GM18505 (cell line): Measurements from ENCODE around the gene MLXIP.

Source experiments
- ATAC-seq: cut with Tn5 transposase; IDR thresholded peaks from one replicate; pipeline ENCODE4 v1.9.1; 2021; ENCODE audit not compliant: unreplicated experiment
- POLR2A ChIP-seq: IDR thresholded peaks from 4 replicates; pipeline ENCODE4 v1.6.1; 2011; ENCODE audit warnings: borderline replicate concordance; ENCODE audit not compliant: insufficient read depth, insufficient read length; ENCODE audit errors: extremely low read depth

MLXIP gene

DNA sequence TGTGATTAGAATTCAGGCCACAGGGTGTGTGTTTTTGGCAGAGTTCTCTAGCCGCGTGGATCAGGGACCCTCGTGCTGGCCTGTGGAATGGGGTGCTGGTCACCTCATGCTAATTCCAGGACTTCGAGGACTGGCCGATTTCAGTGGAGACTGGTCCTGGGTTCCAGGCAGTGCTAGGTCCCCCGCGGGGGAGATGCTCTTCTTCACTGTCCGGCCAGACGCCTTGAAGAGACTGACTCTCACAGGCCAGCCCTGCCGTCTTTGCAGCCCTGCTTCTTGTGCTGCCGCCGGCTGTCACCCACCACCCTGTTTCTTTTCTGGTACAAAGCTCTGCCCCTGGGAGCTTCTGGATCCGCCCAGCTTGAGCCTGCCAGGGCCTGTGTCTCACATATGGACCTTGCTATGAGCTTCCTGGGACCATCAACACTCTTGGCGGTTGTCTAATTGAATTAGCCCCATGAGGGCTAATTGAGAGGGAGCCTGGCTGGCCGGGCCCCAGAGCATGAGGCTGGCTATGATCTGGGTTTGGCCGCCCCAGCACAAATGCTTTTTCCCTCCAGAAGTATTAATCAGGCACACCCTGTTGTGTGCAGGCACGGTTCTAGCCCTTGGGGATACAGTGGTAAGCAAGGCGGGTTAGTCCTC is 8.2 kb downstream of the MLXIP start:
- TF ChIP-seq POLR2A, result no peak
- ATAC-seq, result no peak

DNA sequence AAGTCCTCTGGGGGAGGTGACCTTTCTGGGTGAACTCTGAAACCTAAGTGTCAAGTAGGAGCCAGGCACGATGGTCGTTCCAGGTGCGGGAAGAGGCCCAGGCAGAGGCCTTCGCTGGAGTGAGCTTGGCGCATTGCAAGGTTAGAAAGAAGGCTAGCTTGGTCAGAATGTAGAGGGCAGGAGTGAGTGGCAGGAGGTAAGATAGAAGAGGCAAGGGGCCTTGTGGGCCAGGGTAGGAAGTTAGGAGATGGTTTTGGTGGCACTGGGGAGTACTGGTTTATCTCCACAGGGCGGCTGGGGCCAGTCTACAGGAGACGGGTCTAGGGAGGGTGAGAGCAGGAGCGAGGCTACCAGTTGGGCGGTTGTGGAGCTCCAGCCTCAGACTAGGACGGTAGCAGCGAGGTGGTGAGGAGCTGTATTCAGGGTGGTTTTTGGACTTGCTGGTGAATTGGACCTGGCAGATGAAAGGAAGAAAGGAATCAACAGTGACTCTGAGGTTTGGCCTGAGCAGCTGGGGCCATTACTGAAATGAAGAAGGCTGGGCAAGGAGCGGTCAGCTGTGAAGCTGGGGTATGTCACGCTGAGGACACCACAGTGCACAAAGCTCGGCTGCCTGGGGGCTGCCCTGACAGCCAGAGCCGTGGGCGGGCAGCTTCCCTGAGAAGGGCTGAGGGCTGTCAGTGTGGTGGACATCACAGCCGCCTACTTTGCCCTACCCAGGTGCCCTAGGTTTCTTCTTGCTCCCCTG is 9.0 kb downstream of the MLXIP start:
- no peak for ATAC-seq
- TF ChIP-seq POLR2A, result no peak

DNA sequence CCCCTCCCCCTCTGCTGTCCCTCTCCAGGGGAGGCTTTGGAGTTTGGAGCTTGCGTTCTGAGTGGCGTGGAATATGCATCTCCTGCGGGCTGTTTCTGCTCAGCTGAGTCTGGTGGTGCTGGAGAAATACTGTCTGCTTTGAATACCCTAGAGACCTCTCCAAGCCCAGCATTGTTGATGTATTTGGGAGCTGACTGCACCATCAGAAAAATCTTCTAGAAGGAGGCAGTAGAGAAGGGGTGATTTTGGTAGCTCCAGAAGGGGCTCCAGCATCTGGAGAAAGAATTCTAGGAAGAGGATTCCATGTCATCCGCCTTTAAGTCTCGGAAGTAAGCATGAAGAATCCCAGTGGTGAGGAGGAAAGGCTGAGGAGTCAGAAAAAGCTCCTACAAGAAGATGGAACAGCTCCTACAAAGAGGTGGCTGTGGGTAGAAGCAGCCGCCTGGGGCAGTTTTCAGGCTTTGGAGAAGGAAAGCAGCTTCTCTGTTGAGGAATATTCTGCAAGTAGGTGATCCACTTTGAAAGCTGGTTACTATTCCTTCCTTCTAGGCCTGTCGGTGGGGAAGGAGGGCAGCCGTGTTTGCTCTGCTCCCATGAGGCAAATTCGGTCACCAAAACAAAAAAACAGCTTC is 9.7 kb downstream of the MLXIP start:
- ATAC-seq, result no peak
- no peak for TF ChIP-seq POLR2A

DNA sequence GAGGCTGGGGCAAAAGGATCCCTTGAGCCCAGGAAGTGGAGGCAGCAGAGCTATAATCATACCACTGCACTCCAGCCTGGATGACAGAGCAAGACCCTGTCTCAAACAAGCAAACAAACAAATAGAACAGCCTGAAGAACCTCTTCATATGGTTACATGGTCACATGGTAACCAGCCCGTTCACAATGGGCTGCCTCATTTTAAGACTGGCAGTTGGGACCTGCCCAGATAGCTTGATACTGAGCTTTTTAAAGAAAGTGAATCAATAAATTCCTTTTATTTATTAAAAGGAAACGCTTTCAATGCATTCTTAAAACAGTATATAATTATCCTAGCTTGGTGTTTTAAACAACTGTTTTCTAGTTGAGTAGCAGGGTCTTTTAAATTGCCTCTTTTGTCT is 10.5 kb downstream of the MLXIP start:
- TF ChIP-seq POLR2A, result no peak
- ATAC-seq, result no peak

DNA sequence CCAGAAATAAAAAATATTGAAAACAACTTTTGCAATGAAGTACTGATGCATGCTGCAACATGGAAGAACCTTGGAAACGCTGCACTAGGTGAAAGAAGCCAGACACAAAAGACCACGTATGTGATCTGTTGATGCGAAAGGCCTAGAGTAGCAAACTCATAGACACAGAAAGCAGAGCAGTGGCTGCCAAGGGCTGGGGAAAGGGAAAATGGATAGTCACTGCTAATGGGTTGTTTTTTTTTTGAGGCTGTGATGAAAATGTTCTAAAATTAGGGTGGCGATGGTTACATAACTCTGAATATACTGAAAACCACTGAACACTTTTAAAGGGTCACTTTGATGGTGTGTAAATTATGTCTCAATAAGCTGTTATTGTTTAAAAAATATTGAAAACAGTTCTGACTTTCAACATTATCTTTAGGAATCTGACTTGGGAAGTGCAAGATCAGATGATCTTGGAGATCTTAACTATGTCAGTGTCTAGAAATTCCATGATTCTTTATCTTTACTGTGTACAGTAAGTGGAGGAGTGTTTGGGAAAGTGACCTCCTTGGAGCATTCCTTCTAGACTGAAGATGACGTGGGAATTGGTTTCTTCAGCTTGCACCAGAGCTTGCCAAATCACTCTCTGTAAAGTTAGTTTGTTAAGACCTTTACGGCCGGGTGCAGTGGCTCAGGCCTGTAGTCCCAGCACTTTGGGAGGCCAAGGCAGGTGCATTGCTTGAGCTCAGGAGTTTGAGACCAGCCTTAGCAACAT is 12.4 kb downstream of the MLXIP start:
- no peak for ATAC-seq

DNA sequence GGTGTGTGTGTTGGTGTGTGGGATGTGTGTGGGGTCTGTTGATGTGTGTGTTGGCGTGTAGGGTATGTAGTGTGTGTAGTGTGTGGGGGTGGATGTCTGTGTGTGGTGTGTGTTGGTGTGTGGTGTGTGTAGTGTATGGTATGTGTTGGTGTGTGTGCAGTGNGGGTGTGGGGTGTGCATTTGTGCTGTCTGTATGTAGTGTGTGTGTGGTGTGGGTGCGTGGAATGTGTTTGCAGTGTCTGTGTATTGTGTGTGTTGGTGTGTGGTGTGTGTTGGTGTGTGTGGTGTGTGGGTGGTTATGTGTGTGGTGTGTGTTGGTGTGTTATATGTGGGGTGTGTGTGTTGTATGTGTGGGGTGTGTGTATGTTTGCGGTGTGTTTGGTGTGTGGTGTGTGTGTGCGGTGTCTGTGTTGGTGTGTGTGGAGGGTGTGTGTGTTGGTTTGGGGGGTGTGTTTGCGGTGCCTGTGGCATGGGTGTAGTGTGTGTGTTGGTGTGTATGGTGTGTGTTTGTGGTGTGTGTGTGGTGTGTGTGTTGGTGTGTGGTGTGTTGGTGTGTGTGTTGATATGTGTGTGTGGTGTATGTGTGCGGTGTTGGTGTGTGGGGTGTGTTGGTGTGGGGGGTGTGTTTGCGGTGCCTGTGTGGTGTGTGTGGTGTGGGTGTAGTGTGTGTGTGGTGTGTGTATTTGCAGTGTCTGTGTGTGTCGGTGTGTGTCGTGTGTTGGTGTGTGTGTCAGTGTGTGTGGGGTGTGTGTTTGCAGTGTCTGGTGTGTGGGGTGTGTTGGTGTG is 14.7 kb downstream of the MLXIP start:
- no peak for ATAC-seq
- TF ChIP-seq POLR2A, result no peak

More for the DNA sequence above, 12.4 kb downstream of the MLXIP start:
- TF ChIP-seq POLR2A, result no peak

DNA sequence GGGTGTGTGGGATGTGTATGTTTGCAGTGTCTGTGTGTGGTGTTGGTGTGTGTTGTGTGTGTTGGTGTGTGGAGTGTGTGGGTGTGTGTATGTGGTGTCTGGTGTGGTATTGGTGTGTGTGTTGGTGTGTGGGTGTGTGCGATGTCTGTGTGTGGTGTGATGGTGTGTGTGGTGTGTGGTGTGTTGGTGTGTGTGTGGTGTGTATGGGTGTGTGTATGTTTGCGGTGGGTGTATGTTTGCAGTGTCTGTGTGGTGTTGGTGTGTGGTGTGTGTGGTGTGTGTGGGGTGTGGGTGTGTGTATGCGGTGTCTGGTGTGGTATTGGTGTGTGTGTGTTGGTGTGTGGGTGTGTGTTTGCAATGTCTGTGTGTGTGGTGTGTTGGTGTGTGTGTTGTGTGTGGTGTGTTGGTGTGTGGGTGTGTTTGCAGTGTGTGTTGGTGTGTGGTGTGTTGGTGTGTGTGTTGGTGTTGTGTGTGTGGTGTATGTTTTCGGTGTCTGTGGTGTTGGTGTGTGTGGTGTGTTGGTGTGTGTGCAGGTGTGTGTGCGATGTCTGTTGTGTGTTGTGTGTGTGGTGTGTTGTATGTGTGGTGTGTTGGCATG is 15.7 kb downstream of the MLXIP start:
- no peak for TF ChIP-seq POLR2A
- no peak for ATAC-seq

DNA sequence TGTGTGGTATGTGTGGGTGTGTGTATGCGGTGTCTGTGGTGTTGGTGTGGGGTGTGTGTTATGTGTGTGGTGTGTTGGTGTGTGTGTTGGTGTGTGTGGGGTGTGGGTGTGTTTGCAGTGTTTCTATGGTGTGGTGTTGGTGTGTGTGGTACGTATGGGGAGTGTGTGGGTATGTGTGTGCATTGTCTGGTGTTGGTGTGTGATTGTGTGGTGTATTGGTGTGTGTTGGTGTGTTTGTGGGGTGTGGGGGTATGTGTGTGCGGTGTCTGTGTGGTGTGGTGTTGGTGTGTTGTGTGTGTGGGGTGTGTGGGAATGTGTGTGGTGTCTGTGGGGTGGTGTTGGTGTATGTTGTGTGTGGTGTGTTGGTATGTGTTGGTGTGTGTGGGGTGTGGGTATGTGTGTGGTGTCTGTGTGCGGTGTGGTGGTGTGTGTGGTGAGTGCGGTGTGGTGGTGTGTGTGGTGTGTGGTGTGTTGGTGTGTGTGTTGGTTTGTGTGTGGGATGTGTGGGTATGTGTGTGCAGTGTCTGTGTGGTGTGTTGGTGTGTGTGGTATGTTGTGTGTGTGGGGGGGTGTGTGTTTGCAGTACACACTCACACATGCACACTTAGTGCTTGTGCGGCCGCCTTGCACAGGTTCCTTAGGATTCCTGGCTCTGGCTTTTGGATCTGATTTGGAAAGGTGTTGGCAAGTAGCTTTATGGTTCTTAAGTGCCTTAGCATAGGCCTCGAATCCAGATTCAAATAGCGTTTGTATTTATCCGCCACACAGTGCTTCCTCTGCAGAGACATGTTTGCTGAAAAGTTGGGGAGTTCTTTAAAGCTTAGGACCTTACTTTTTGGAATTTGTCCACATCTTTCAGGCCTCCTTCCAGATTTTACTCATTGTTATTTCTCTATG is 16.4 kb downstream of the MLXIP start:
- TF ChIP-seq POLR2A, result no peak
- no peak for ATAC-seq

DNA sequence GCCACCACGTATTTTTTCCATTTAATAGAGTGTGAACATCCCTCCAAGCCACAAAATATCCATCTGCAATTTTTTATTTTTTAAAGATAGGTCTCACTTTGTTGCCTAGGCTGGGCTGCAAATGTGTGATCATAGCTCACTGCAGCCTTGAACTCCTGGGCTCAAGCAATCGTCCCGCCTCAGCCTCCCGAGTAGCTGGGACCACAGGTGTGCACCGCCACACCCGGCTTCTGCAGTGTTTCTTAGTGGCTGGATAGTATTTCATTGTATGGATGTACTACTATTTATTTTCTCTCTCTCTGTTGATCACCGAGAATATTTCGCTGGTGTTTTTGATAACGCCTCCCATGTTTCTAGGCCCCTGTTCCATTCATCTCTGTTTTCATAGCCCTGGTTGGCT is 17.5 kb downstream of the MLXIP start:
- no peak for ATAC-seq
- TF ChIP-seq POLR2A, result no peak

DNA sequence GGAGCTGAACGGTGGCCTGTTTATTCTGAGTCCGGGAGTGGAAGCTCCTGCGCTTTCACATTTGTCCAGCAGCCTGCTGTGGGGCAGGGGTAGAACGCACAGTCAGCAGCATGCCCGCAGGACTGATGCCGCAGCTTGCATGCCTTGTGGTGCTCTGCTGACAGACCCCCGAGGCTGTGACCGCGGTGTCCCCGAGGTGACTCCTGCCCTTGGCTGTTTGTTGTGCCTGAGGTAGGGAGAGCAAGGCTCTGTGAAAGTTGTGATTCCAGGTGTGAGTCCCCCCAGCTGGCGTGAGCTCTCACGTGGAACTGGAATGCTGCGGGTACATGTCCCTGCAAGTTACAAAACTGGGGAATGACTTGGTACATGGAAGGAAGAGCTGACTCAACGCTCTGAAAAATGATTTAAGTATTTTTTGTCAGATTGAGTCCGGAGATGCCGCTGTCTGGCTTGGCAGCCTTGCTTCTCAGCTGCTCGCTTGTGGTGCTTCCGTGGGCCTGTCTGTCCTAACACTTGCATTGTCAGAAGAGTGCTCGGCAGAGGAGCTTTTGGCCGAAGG is 18.1 kb downstream of the MLXIP start:
- no peak for TF ChIP-seq POLR2A
- ATAC-seq, result no peak

DNA sequence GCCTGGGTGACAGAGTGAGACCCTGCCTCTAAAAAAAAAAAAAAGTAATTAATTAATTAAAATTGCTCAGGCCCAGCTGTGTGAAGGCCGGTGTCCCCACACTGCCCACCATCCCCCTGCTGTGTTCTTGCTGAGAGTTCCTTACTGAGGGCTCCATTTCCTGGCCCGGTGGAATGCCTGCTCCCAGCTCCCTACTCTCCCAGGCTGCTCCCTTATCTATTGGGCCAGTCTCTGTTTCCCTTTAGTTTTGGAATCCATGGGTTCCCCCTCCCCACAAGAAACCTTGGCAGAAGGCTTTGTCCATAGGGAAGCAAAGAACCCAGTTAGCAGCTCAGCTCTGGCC is 19.0 kb downstream of the MLXIP start:
- TF ChIP-seq POLR2A, result no peak
- ATAC-seq, result no peak
